ENCODE measurements around the gene CREB3. TPM values are rescaled to one million over a fixed set of nuclear protein-coding genes. Genes with fewer than 3 reads are reported as not detected.

The CREB3 gene
- total RNA-seq, 1 experiment from 2014 or later = 58.7 TPM

DNA sequence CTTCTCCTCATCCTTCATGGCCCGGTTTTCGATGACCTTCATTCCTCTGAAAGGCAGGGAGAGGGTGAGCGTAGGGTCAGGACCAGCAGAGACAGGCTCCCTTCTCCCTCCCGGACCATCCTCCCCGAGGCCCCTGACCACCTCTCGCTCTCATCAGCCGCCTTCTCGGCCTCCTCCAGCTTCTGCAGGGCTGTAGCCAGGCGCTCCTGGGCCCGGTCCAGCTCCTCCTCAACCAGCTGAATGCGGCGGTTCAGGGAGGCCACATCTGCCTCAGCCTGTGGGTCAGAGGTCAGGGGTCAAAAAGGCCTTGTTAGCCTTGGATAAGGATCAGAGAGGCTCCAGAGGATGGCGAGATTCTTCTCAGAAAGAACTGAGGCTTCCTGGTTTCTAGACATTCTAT, 47.0 kb upstream of the CREB3 start:
- Mint-ChIP-seq H3K27ac (ENCODE audit: low read depth, unreplicated experiment) (no peak overlapping the region), H3K4me1 (ENCODE audit: insufficient read depth, unreplicated experiment) (peaks cover 33% of the 10 kb centered on the region), H3K27me3 (ENCODE audit: insufficient read depth, unreplicated experiment) (no peaks in the 10 kb centered on the region), H3K4me3 (ENCODE audit: unreplicated experiment) (no peak overlapping the region), H3K9me3 (ENCODE audit: unreplicated experiment) (no peaks in the 10 kb centered on the region), H3K36me3 (ENCODE audit: insufficient read depth, unreplicated experiment) (peaks cover 52% of the 10 kb centered on the region)
- ChIA-PET CTCF (interaction anchor here (1.6 to 4.8 kb wide), 2 partner anchors 11 to 38 kb away, joined by 6 to 34 read pairs; no protein-coding TSS in a partner anchor), POLR2A (interaction anchor here (0.9 to 1.1 kb wide), 2 partner anchors 63 to 606 kb away, joined by 3 to 4 read pairs; partner anchors contain the start of gene FANCG)
- intact Hi-C loops (cut with micrococcal nuclease) = no loop called here
- no peak for DNase-seq (ENCODE audit: unreplicated experiment)
- no peak for TF ChIP-seq CTCF (IDR thresholded peaks at IDR 0.05; ENCODE audit: unreplicated experiment)
- no TSS peak for BruUV-seq (replicated peaks)

GRCh38 chr9:35686222-35687203, 46.0 kb upstream of the CREB3 start:
- ChIA-PET CTCF (interaction anchor here (1.6 to 4.8 kb wide), 2 partner anchors 10 to 39 kb away, joined by 6 to 34 read pairs; no protein-coding TSS in a partner anchor), POLR2A (no interaction called here)
- Mint-ChIP-seq H3K9me3 (ENCODE audit: unreplicated experiment) (no peaks in the 10 kb centered on the region), H3K4me3 (ENCODE audit: unreplicated experiment) (no peak overlapping the region), H3K36me3 (ENCODE audit: insufficient read depth, unreplicated experiment) (peaks cover 52% of the 10 kb centered on the region), H3K27me3 (ENCODE audit: insufficient read depth, unreplicated experiment) (no peaks in the 10 kb centered on the region), H3K27ac (ENCODE audit: low read depth, unreplicated experiment) (no peak overlapping the region), H3K4me1 (ENCODE audit: insufficient read depth, unreplicated experiment) (peaks cover 37% of the 10 kb centered on the region)
- no peak for DNase-seq (ENCODE audit: unreplicated experiment)
- no peak for TF ChIP-seq CTCF (IDR thresholded peaks at IDR 0.05; ENCODE audit: unreplicated experiment)
- TSS peak; percentile 2 for BruUV-seq (replicated peaks)
- intact Hi-C loops (cut with micrococcal nuclease) = no loop called here

DNA sequence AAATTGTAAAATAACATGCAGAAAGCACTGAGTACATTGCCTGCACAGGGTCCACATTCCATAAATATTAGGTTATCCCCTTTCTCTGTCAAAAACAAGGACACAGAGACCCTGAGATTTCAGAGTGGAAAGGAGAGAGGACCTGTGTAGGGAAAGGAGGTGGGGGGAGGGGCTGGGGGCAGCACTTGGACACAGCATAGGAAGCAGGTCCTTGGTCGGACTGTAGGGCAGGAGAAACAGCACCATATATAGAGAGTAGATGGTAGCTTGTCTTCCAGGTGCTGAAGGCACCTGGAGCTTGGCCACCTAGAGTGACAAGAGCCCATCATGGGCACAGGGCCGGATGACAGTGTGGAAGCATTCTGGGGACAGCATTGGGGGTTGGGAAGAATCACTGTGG, 45.2 kb upstream of the CREB3 start:
- DNase-seq (ENCODE audit: unreplicated experiment) = no peak
- Mint-ChIP-seq H3K27ac (ENCODE audit: low read depth, unreplicated experiment) (no peak overlapping the region), H3K4me1 (ENCODE audit: insufficient read depth, unreplicated experiment) (peaks cover 35% of the 10 kb centered on the region), H3K36me3 (ENCODE audit: insufficient read depth, unreplicated experiment) (peaks cover 45% of the 10 kb centered on the region), H3K4me3 (ENCODE audit: unreplicated experiment) (peak overlapping the region; percentile 52), H3K9me3 (ENCODE audit: unreplicated experiment) (no peaks in the 10 kb centered on the region), H3K27me3 (ENCODE audit: insufficient read depth, unreplicated experiment) (no peaks in the 10 kb centered on the region)
- TF ChIP-seq CTCF (IDR thresholded peaks at IDR 0.05; ENCODE audit: unreplicated experiment) = no peak
- BruUV-seq (replicated peaks) = no TSS peak
- ChIA-PET CTCF (interaction anchor here (0.8 to 2.4 kb wide), 5 partner anchors 9 to 42 kb away, joined by 3 to 12 read pairs (median 5); partner anchors contain the start of genes CCDC107 and RMRP), POLR2A (interaction anchor here (4.7 to 5.4 kb wide), 2 partner anchors 29 to 44 kb away, joined by 35 to 38 read pairs; partner anchors contain the start of genes CCDC107, CREB3, RMRP and TLN1)
- intact Hi-C loops (cut with micrococcal nuclease) = no loop called here

All from MCF 10A (cell line).